A673 (cell line): ENCODE measurements around the gene SLFN14.

ENCODE experiments used
- EZH2 ChIP-seq: fragments of 200-600 bp; sonication (generic); IDR thresholded peaks from 2 replicates; pipeline ENCODE4 v1.6.1; 2017; ENCODE audit warnings: borderline replicate concordance, low read depth, mild to moderate bottlenecking, mixed read lengths, antibody characterized with exemption, low read length; ENCODE audit not compliant: poor library complexity, severe bottlenecking
- TF ChIP-seq, protein P1 (sequence below): fragments of 300-800, 200-600 bp; sonication (generic); conservative IDR thresholded peaks from 2 replicates; pipeline ENCODE4 v1.5.1; 2017; ENCODE audit warnings: low read depth, mild to moderate bottlenecking, antibody characterized with exemption, low read length, moderate library complexity, mixed read lengths

DNA sequence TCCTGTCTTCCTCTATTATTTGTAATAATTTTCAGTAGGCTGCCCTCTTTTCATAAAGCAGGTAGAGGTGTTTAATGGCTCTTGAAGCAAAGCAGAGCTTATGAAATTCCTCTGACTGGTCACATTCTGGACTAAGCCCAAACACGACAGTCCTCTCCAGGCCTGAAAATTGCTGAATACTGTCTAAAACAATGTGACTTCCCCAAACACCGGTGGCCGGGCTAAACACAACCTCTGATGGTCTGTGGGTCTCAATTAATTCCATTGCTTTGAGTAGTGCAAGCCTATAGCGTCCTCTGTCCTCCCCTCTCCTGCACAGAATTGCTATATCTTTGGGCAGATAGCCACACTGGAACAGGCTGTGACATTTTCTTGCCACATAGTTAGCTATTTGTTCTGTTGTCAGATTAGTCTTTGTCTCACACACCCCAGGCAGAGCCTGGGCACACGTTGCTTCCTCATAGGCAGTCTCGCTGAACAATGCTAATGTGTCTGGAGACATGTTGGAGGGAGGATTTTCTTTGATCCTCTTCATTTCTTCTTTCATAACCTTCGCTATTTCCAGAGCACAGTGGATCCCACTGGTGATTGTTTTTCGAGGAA, 12.3 kb downstream of the SLFN14 start:
- TF ChIP-seq, protein P1, sequence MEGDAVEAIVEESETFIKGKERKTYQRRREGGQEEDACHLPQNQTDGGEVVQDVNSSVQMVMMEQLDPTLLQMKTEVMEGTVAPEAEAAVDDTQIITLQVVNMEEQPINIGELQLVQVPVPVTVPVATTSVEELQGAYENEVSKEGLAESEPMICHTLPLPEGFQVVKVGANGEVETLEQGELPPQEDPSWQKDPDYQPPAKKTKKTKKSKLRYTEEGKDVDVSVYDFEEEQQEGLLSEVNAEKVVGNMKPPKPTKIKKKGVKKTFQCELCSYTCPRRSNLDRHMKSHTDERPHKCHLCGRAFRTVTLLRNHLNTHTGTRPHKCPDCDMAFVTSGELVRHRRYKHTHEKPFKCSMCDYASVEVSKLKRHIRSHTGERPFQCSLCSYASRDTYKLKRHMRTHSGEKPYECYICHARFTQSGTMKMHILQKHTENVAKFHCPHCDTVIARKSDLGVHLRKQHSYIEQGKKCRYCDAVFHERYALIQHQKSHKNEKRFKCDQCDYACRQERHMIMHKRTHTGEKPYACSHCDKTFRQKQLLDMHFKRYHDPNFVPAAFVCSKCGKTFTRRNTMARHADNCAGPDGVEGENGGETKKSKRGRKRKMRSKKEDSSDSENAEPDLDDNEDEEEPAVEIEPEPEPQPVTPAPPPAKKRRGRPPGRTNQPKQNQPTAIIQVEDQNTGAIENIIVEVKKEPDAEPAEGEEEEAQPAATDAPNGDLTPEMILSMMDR: no peak
- no peak for TF ChIP-seq EZH2
